Measurements from ENCODE around the gene LRRC28. TPM values are rescaled to one million over a fixed set of nuclear protein-coding genes. Genes with fewer than 3 reads are reported as not detected.
"Not testable (repeated sequence)": the region's sequence is repeated elsewhere in the genome, so short reads cannot be mapped to it uniquely, and the experiment has no call there.

LRRC28 gene
- total RNA-seq, 2 donors from 2014 or later: 27.2 to 28.4 TPM

- intact Hi-C loops (cut with DNase I): no loop called here
- TF ChIP-seq CTCF (IDR thresholded peaks at IDR 0.05): no peak
- no peaks in the 10 kb centered on the region for H3K9me3 ChIP-seq
- no peak overlapping the region for H3K27ac ChIP-seq
- H3K9ac ChIP-seq (ENCODE audit: low read depth in 2 of 2, low read length in 2 of 2): no peak overlapping the region
- H3K4me1 ChIP-seq: no peaks in the 10 kb centered on the region
- no peaks in the 10 kb centered on the region for H3K36me3 ChIP-seq
- no peak for DNase-seq
- H3K27me3 ChIP-seq: no peaks in the 10 kb centered on the region
- no peak overlapping the region for H3K4me3 ChIP-seq
Observed at GRCh38 chr15:99228120-99228770, 23.0 kb upstream of the LRRC28 start.

- no peak for TF ChIP-seq CTCF (IDR thresholded peaks at IDR 0.05)
- Histone ChIP-seq H3K4me3 (no peak overlapping the region), H3K36me3 (no peaks in the 10 kb centered on the region), H3K9me3 (no peaks in the 10 kb centered on the region), H3K4me1 (no peaks in the 10 kb centered on the region), H3K27ac (no peak overlapping the region), H3K27me3 (no peaks in the 10 kb centered on the region), H3K9ac (ENCODE audit: low read depth in 2 of 2, low read length in 2 of 2) (no peak overlapping the region)
- DNase-seq: no peak
- intact Hi-C loops (cut with DNase I): no loop called here
Observed at GRCh38 chr15:99230867-99231266, 20.4 kb upstream of the LRRC28 start.

- intact Hi-C loops (cut with DNase I): no loop called here
- H3K27ac ChIP-seq: no peak overlapping the region
- DNase-seq: no peak
- no peaks in the 10 kb centered on the region for H3K36me3 ChIP-seq
- no peak for TF ChIP-seq CTCF (IDR thresholded peaks at IDR 0.05)
- no peak overlapping the region for H3K4me3 ChIP-seq
- no peaks in the 10 kb centered on the region for H3K27me3 ChIP-seq
- no peaks in the 10 kb centered on the region for H3K4me1 ChIP-seq
- H3K9me3 ChIP-seq: no peaks in the 10 kb centered on the region
- H3K9ac ChIP-seq (ENCODE audit: low read depth in 2 of 2, low read length in 2 of 2): no peak overlapping the region
Observed at GRCh38 chr15:99232740-99233139, 18.5 kb upstream of the LRRC28 start.

- H3K4me1 ChIP-seq; intact Hi-C loops (cut with DNase I); H3K36me3 ChIP-seq; H3K4me3 ChIP-seq; H3K9ac ChIP-seq (ENCODE audit: low read depth in 2 of 2, low read length in 2 of 2); H3K27me3 ChIP-seq; H3K27ac ChIP-seq; DNase-seq; H3K9me3 ChIP-seq: not testable (repeated sequence)
Observed at GRCh38 chr15:99234160-99234559, 17.1 kb upstream of the LRRC28 start.

- TF ChIP-seq CTCF (IDR thresholded peaks at IDR 0.05): no peak
- intact Hi-C loops (cut with DNase I): no loop called here
- Histone ChIP-seq H3K9me3 (no peaks in the 10 kb centered on the region), H3K4me3 (no peak overlapping the region), H3K36me3 (no peaks in the 10 kb centered on the region), H3K27me3 (no peaks in the 10 kb centered on the region), H3K4me1 (no peaks in the 10 kb centered on the region), H3K27ac (no peak overlapping the region), H3K9ac (ENCODE audit: low read depth in 2 of 2, low read length in 2 of 2) (no peak overlapping the region)
- no peak for DNase-seq
Observed at GRCh38 chr15:99238849-99239248, 12.4 kb upstream of the LRRC28 start.

- Histone ChIP-seq H3K36me3 (no peaks in the 10 kb centered on the region), H3K27ac (no peak overlapping the region), H3K27me3 (no peaks in the 10 kb centered on the region), H3K4me3 (no peak overlapping the region), H3K9ac (ENCODE audit: low read depth in 2 of 2, low read length in 2 of 2) (no peak overlapping the region), H3K4me1 (no peaks in the 10 kb centered on the region), H3K9me3 (no peaks in the 10 kb centered on the region)
- no peak for DNase-seq
- no peak for TF ChIP-seq CTCF (IDR thresholded peaks at IDR 0.05)
- intact Hi-C loops (cut with DNase I): no loop called here
Observed at GRCh38 chr15:99239545-99240198, 11.6 kb upstream of the LRRC28 start.

All from colonic mucosa (tissue), 4 donors.